GM23338 (cell line): ENCODE measurements around the gene MRPS18B.

Source experiments
- CREB1 ChIP-seq: fragments of 250-450 bp; sonication (Bioruptor Pico); IDR thresholded peaks from 2 replicates; pipeline ENCODE4 v1.5.0; 2020; ENCODE audit warnings: low read depth, mild to moderate bottlenecking, moderate library complexity
- CTCF ChIP-seq, 2 experiments: fragments of 200-600 bp in 1 of 2; sonication (generic) in 1 of 2; conservative IDR thresholded peaks; 2 replicates each; pipeline versions ENCODE4 v1.5.1 to v1.6.1; 2016 to 2017; ENCODE audit warnings: antibody characterized with exemption in 2 of 2, low read depth in 2 of 2, mild to moderate bottlenecking in 2 of 2, moderate library complexity in 1 of 2
- EZH2 ChIP-seq: fragments of 200-600 bp; sonication (generic); IDR thresholded peaks from one replicate; pipeline ENCODE4 v1.8.0; 2017; ENCODE audit warnings: antibody characterized with exemption, mild to moderate bottlenecking, low read depth; ENCODE audit not compliant: unreplicated experiment
- EZH2phosphoT487 ChIP-seq: fragments of 200-600 bp; sonication (generic); IDR thresholded peaks from one replicate; pipeline ENCODE4 v1.8.1; 2018; ENCODE audit warnings: antibody characterized with exemption; ENCODE audit not compliant: unreplicated experiment
- POLR2AphosphoS5 ChIP-seq: IDR thresholded peaks from 2 replicates; pipeline ENCODE4 v1.6.1; 2016; ENCODE audit warnings: antibody characterized with exemption, low read depth
- TF ChIP-seq, protein P1 (sequence below): IDR thresholded peaks from one replicate; pipeline ENCODE4 v1.6.1; 2018; ENCODE audit warnings: antibody characterized with exemption; ENCODE audit not compliant: unreplicated experiment

GRCh38 chr6:30570263-30570662, 47.4 kb upstream of the MRPS18B start:
- TF ChIP-seq CTCF (conservative IDR thresholded peaks at IDR 0.05; ENCODE audit: low read depth in 2 of 2): no peak
- no peak for TF ChIP-seq EZH2
- TF ChIP-seq CREB1 (CRISPR knock-in tag): no peak
- TF ChIP-seq, protein P1, sequence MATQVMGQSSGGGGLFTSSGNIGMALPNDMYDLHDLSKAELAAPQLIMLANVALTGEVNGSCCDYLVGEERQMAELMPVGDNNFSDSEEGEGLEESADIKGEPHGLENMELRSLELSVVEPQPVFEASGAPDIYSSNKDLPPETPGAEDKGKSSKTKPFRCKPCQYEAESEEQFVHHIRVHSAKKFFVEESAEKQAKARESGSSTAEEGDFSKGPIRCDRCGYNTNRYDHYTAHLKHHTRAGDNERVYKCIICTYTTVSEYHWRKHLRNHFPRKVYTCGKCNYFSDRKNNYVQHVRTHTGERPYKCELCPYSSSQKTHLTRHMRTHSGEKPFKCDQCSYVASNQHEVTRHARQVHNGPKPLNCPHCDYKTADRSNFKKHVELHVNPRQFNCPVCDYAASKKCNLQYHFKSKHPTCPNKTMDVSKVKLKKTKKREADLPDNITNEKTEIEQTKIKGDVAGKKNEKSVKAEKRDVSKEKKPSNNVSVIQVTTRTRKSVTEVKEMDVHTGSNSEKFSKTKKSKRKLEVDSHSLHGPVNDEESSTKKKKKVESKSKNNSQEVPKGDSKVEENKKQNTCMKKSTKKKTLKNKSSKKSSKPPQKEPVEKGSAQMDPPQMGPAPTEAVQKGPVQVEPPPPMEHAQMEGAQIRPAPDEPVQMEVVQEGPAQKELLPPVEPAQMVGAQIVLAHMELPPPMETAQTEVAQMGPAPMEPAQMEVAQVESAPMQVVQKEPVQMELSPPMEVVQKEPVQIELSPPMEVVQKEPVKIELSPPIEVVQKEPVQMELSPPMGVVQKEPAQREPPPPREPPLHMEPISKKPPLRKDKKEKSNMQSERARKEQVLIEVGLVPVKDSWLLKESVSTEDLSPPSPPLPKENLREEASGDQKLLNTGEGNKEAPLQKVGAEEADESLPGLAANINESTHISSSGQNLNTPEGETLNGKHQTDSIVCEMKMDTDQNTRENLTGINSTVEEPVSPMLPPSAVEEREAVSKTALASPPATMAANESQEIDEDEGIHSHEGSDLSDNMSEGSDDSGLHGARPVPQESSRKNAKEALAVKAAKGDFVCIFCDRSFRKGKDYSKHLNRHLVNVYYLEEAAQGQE: no peak
- TF ChIP-seq POLR2AphosphoS5: no peak
- no peak for TF ChIP-seq EZH2phosphoT487
